H9 (cell line): Measurements from ENCODE around the gene APC. TPM values are rescaled to one million over a fixed set of nuclear protein-coding genes. Genes with fewer than 3 reads are reported as not detected.

ENCODE experiments used
- DNase-seq: peaks from one replicate; pipeline ENCODE4 v3.0.0-alpha.2; 2017
- H2AFZ ChIP-seq: one replicate; pipeline ENCODE4 v1.6.1; 2013; ENCODE audit warnings: mild to moderate bottlenecking, low read length, control low read depth, moderate library complexity
- H2AK5ac ChIP-seq: 2 replicates; pipeline ENCODE4 v1.6.1; 2013; ENCODE audit warnings: low read length, control low read depth, mixed read lengths; ENCODE audit not compliant: insufficient read length
- H2BK120ac ChIP-seq: one replicate; pipeline ENCODE4 v1.6.1; 2013; ENCODE audit warnings: low read depth, mild to moderate bottlenecking, low read length, control low read depth, inconsistent platforms; ENCODE audit not compliant: poor library complexity, severe bottlenecking
- H2BK12ac ChIP-seq: 2 replicates; pipeline ENCODE4 v1.6.1; 2013; ENCODE audit warnings: low read length, control low read depth, mixed read lengths, low read depth; ENCODE audit not compliant: insufficient read length
- H2BK15ac ChIP-seq: 2 replicates; pipeline ENCODE4 v1.6.1; 2013; ENCODE audit warnings: low read depth, low read length, control low read depth
- H2BK20ac ChIP-seq: one replicate; pipeline ENCODE4 v1.6.1; 2013; ENCODE audit warnings: low read depth, mild to moderate bottlenecking, low read length, control low read depth, inconsistent platforms; ENCODE audit not compliant: poor library complexity, severe bottlenecking
- H2BK5ac ChIP-seq: 2 replicates; pipeline ENCODE4 v1.6.1; 2013; ENCODE audit warnings: low read length, control low read depth, mixed read lengths; ENCODE audit not compliant: insufficient read length
- H3K14ac ChIP-seq: 2 replicates; pipeline ENCODE4 v1.6.1; 2013; ENCODE audit warnings: low read length, control low read depth; ENCODE audit not compliant: insufficient read depth
- H3K18ac ChIP-seq: 2 replicates; pipeline ENCODE4 v1.6.1; 2013; ENCODE audit warnings: low read depth, mild to moderate bottlenecking, mixed read lengths, low read length, control low read depth; ENCODE audit not compliant: insufficient read length
- H3K23ac ChIP-seq: 2 replicates; pipeline ENCODE4 v1.6.1; 2013; ENCODE audit warnings: low read length, control low read depth, mixed read lengths, low read depth; ENCODE audit not compliant: insufficient read length
- H3K23me2 ChIP-seq: 2 replicates; pipeline ENCODE4 v1.6.1; 2013; ENCODE audit warnings: low read depth, mild to moderate bottlenecking, mixed read lengths, low read length, control low read depth; ENCODE audit not compliant: insufficient read length, poor library complexity, severe bottlenecking
- H3K27ac ChIP-seq: 2 replicates; pipeline ENCODE4 v1.5.1; 2013; ENCODE audit warnings: low read length, control low read depth, mixed read lengths, low read depth; ENCODE audit not compliant: insufficient read length
- H3K27me3 ChIP-seq: 2 replicates; pipeline ENCODE4 v1.6.1; 2013; ENCODE audit warnings: low read length, control low read depth, inconsistent platforms; ENCODE audit not compliant: insufficient read depth
- H3K4ac ChIP-seq: 2 replicates; pipeline ENCODE4 v1.6.1; 2013; ENCODE audit warnings: low read depth, mild to moderate bottlenecking, control low read depth, inconsistent platforms, low read length, moderate library complexity
- H3K4me1 ChIP-seq: 2 replicates; pipeline ENCODE4 v1.6.1; 2013; ENCODE audit warnings: low read length, control low read depth, inconsistent platforms; ENCODE audit not compliant: insufficient read depth
- H3K4me2 ChIP-seq: 2 replicates; pipeline ENCODE4 v1.6.1; 2013; ENCODE audit warnings: low read length, control low read depth, mixed read lengths; ENCODE audit not compliant: insufficient read length, insufficient read depth
- H3K56ac ChIP-seq: 2 replicates; pipeline ENCODE4 v1.6.1; 2013; ENCODE audit warnings: low read depth, mild to moderate bottlenecking, mixed read lengths, low read length, control low read depth; ENCODE audit not compliant: insufficient read length
- H3K79me1 ChIP-seq: 2 replicates; pipeline ENCODE4 v1.6.1; 2013; ENCODE audit warnings: low read depth, mild to moderate bottlenecking, moderate library complexity, low read length, control low read depth, inconsistent platforms; ENCODE audit not compliant: insufficient read depth, poor library complexity, severe bottlenecking
- H3K79me2 ChIP-seq: 2 replicates; pipeline ENCODE4 v1.6.1; 2013; ENCODE audit warnings: low read length, control low read depth, inconsistent platforms; ENCODE audit not compliant: insufficient read depth
- H3K9ac ChIP-seq: 2 replicates; pipeline ENCODE4 v1.6.1; 2013; ENCODE audit warnings: low read length, control low read depth, mixed read lengths; ENCODE audit not compliant: insufficient read length; ENCODE audit errors: extremely low read depth
- H3K9me3 ChIP-seq: one replicate; pipeline ENCODE4 v1.6.1; 2013; ENCODE audit warnings: low read depth, low read length, inconsistent platforms; ENCODE audit not compliant: control insufficient read depth
- H3T11ph ChIP-seq: one replicate; pipeline ENCODE4 v1.6.1; 2013; ENCODE audit warnings: mild to moderate bottlenecking, low read length, control low read depth, inconsistent platforms
- H4K20me1 ChIP-seq: one replicate; pipeline ENCODE4 v1.6.1; 2013; ENCODE audit not compliant: control insufficient read depth, insufficient read length, insufficient read depth
- H4K5ac ChIP-seq: 2 replicates; pipeline ENCODE4 v1.6.1; 2013; ENCODE audit warnings: low read depth, mild to moderate bottlenecking, mixed read lengths, low read length, control low read depth; ENCODE audit not compliant: insufficient read length
- H4K8ac ChIP-seq: replicated peaks from 2 replicates; pipeline ENCODE4 v1.6.1; 2013; ENCODE audit warnings: low read length, control low read depth, mixed read lengths, low read depth; ENCODE audit not compliant: insufficient read length
- H4K91ac ChIP-seq: 2 replicates; pipeline ENCODE4 v1.6.1; 2013; ENCODE audit warnings: low read depth, mild to moderate bottlenecking, moderate library complexity, mixed read lengths, low read length, control low read depth; ENCODE audit not compliant: insufficient read length
- H3K27ac Mint-ChIP-seq, 3 experiments: 2 replicates in 2 of 3; 3 replicates in 1 of 3; pipeline ENCODE4 v1.8.0; 2020 to 2021; ENCODE audit warnings: mixed read lengths in 3 of 3, mild to moderate bottlenecking in 1 of 3, moderate library complexity in 1 of 3
- H3K27me3 Mint-ChIP-seq: 2 replicates; pipeline ENCODE4 v1.8.0; 2021; ENCODE audit warnings: low read depth, mild to moderate bottlenecking, moderate library complexity, mixed read lengths
- H3K36me3 Mint-ChIP-seq, 3 experiments: 2 replicates in 2 of 3; 3 replicates in 1 of 3; pipeline ENCODE4 v1.8.0; 2020 to 2021; ENCODE audit warnings: low read depth in 3 of 3, mixed read lengths in 3 of 3; ENCODE audit not compliant: insufficient read depth in 1 of 3
- H3K4me1 Mint-ChIP-seq, 2 experiments: 2 replicates each; pipeline ENCODE4 v1.8.0; 2020; ENCODE audit warnings: mixed read lengths in 2 of 2
- H3K4me3 Mint-ChIP-seq, 2 experiments: 2 replicates in 1 of 2; 3 replicates in 1 of 2; pipeline ENCODE4 v1.8.0; 2020 to 2021; ENCODE audit warnings: mild to moderate bottlenecking in 2 of 2, mixed read lengths in 2 of 2, moderate library complexity in 1 of 2
- H3K9me3 Mint-ChIP-seq, 2 experiments: 2 replicates in 1 of 2; 3 replicates in 1 of 2; pipeline ENCODE4 v1.8.0; 2020; ENCODE audit warnings: mild to moderate bottlenecking in 2 of 2, mixed read lengths in 2 of 2, moderate library complexity in 1 of 2
- CTCF ChIP-seq: fragments of 200-600 bp; sonication (generic); conservative IDR thresholded peaks from 3 replicates; pipeline ENCODE4 v1.8.0; 2021; ENCODE audit warnings: antibody characterized with exemption, mild to moderate bottlenecking
- WGBS: extraction: QIAGEN DNeasy Blood & Tissue Kit; methylation state at CpG from one replicate; pipeline ENCODE4 v1.1.7; 2013; ENCODE audit warnings: missing lambda C conversion rate, low lambda C conversion rate, mixed read lengths; ENCODE audit not compliant: insufficient read length; ENCODE audit errors: extremely low coverage; 5-methylcytosine and 5-hydroxymethylcytosine counted together
- total RNA-seq: library from RNA; stranded (reverse); gene quantifications from 2 replicates; pipeline ENCODE4 v1.2.1, GENCODE V29; 2021

Gene APC
- total RNA-seq, 1 experiment from 2014 or later = 29.3 TPM

GRCh38 chr5:112776301-112776856 is 38.7 kb downstream of the APC start:
- no CpG with 5 or more reads among the region's 3 CpGs for whole genome bisulfite sequencing
- Histone ChIP-seq H3K56ac (no peak overlapping the region), H3K4me1 (no peaks in the 10 kb centered on the region), H4K91ac (no peak overlapping the region), H3K27me3 (no peaks in the 10 kb centered on the region), H4K8ac (no peak overlapping the region), H3K9ac (no peak overlapping the region), H4K20me1 (no peaks in the 10 kb centered on the region), H2AK5ac (no peak overlapping the region), H3K79me2 (no peaks in the 10 kb centered on the region), H4K5ac (no peak overlapping the region), H3T11ph (no peak overlapping the region), H3K4me2 (no peak overlapping the region), H3K27ac (no peak overlapping the region), H2BK20ac (no peak overlapping the region), H3K18ac (no peak overlapping the region), H3K14ac (no peak overlapping the region), H2BK5ac (no peak overlapping the region), H3K4ac (no peak overlapping the region), H3K79me1 (no peaks in the 10 kb centered on the region), H2BK120ac (no peak overlapping the region), H3K9me3 (no peaks in the 10 kb centered on the region), H2BK12ac (no peak overlapping the region), H2AFZ (no peak overlapping the region), H3K23ac (no peak overlapping the region), H2BK15ac (no peak overlapping the region), H3K23me2 (no peaks in the 10 kb centered on the region)
- no peak overlapping the region for H3K4me3 Mint-ChIP-seq
- no peak for DNase-seq
- no peak overlapping the region for H3K27ac Mint-ChIP-seq
- peaks cover 0 to 4% of the 10 kb centered on the region in 2 experiments; a peak in 2 of 4 replicates for H3K4me1 Mint-ChIP-seq
- H3K36me3 Mint-ChIP-seq = peaks cover 10 to 20% (median 14%) of the 10 kb centered on the region in 3 experiments; a peak in 6 of 7 replicates
- H3K9me3 Mint-ChIP-seq = no peaks in the 10 kb centered on the region
- H3K27me3 Mint-ChIP-seq = no peaks in the 10 kb centered on the region
- TF ChIP-seq CTCF = no peak
